Testis (tissue), 3 donors: Measurements from ENCODE around the gene RASSF7. TPM values are rescaled to one million over a fixed set of nuclear protein-coding genes. Genes with fewer than 3 reads are reported as not detected.
"Not testable (repeated sequence)": the region's sequence is repeated elsewhere in the genome, so short reads cannot be mapped to it uniquely, and the experiment has no call there.

Experiments
- DNase-seq: peaks from one replicate; pipeline ENCODE4 v3.0.0-alpha.2; 2019
- H3K27ac ChIP-seq, 2 donors: fragments of 200-600 bp; sonication (generic); one replicate each; pipeline ENCODE4 v1.5.1; 2019
- H3K27me3 ChIP-seq: fragments of 200-600 bp; sonication (generic); one replicate; pipeline ENCODE4 v1.5.1; 2019
- H3K36me3 ChIP-seq: fragments of 200-600 bp; sonication (generic); one replicate; pipeline ENCODE4 v1.5.1; 2017; ENCODE audit warnings: low read depth; ENCODE audit errors: missing control alignments
- H3K4me1 ChIP-seq: fragments of 200-600 bp; sonication (generic); one replicate; pipeline ENCODE4 v1.5.1; 2019
- H3K4me3 ChIP-seq, 2 donors: fragments of 200-600 bp; sonication (generic); one replicate each; pipeline ENCODE4 v1.5.1; 2017 to 2019
- H3K9me3 ChIP-seq: fragments of 200-600 bp; sonication (generic); one replicate; pipeline ENCODE4 v1.5.1; 2017
- CTCF ChIP-seq, 3 experiments: fragments of 450-650 bp in 2 of 3; fragments of 200-600 bp in 1 of 3; sonication (generic) in 1 of 3; IDR thresholded peaks; one replicate each; pipeline ENCODE4 v1.5.1; 2016 to 2019; ENCODE audit warnings: antibody characterized with exemption in 3 of 3, mild to moderate bottlenecking in 2 of 3, moderate library complexity in 1 of 3
- POLR2A ChIP-seq: fragments of 450-650 bp; IDR thresholded peaks from one replicate; pipeline ENCODE4 v1.6.1; 2017; ENCODE audit warnings: antibody characterized with exemption, mild to moderate bottlenecking, moderate library complexity
- WGBS, 2 donors: methylation state at CpG; one replicate each; pipeline ENCODE4 v1.1.5; 2018; 5-methylcytosine and 5-hydroxymethylcytosine counted together
- intact Hi-C: fragments of 100-400 bp; cut with DNase I; formaldehyde crosslinking; loops from one replicate; pipeline ENCODE4 v1.15.1; 2023; ENCODE audit warnings: low total_unique reads
- polyA plus RNA-seq: library from polyadenylated mRNA; stranded (reverse); fragments of 350-450 nt; fragmentation: Illumina TruSeq; extraction: RNeasy Lipid Tissue Mini Kit (QIAGEN cat#74804); gene quantifications from one replicate; pipeline ENCODE4 v1.2.3, GENCODE V29; 2014; ENCODE audit warnings: low read depth, low replicate concordance; ENCODE audit not compliant: insufficient read depth
- total RNA-seq, 2 donors: library from RNA; depleted of rRNA; stranded (reverse); fragments of >200 nt; gene quantifications; one replicate each; pipeline ENCODE4 v1.2.3, GENCODE V29; 2016

RASSF7 gene
- total and polyA plus RNA-seq, 3 donors from 2014 or later, result 13.2 to 35.7 (median 22.0) TPM

GRCh38 chr11:569158-569885 is 8.6 kb downstream of the RASSF7 start:
- H3K27ac ChIP-seq, result peak overlapping the region; percentile 86 to 87
- H3K36me3 ChIP-seq, result no peaks in the 10 kb centered on the region
- TF ChIP-seq POLR2A (no peak), CTCF (IDR thresholded peaks at IDR 0.05) (no peak)
- intact Hi-C loops, result no loop called here
- peak overlapping the region; percentile 61 to 69 for H3K4me3 ChIP-seq
- no peaks in the 10 kb centered on the region for H3K27me3 ChIP-seq
- H3K4me1 ChIP-seq, result peaks cover 23% of the 10 kb centered on the region
- no peaks in the 10 kb centered on the region for H3K9me3 ChIP-seq
- WGBS, 2 donors, result 14 to 20% methylated on average over 23 to 36 of the region's 36 CpGs
- DNase-seq, result no peak

- DNase-seq, result no peak
- H3K36me3 ChIP-seq, result no peaks in the 10 kb centered on the region
- H3K4me1 ChIP-seq, result peaks cover 33% of the 10 kb centered on the region
- no peak overlapping the region for H3K27ac ChIP-seq
- WGBS, 2 donors, result 81 to 93% methylated on average over 3 to 8 of the region's 8 CpGs
- no peaks in the 10 kb centered on the region for H3K27me3 ChIP-seq
- TF ChIP-seq CTCF (IDR thresholded peaks at IDR 0.05) (no peak), POLR2A (no peak)
- no peaks in the 10 kb centered on the region for H3K9me3 ChIP-seq
- intact Hi-C loops, result no loop called here
- H3K4me3 ChIP-seq, result no peak overlapping the region
These were observed 11.0 kb downstream of the RASSF7 start for GRCh38 chr11:571802-572185.

- Histone ChIP-seq H3K36me3 (no peaks in the 10 kb centered on the region), H3K4me1 (peaks cover 39% of the 10 kb centered on the region), H3K4me3 (no peak overlapping the region), H3K27ac (peak overlapping the region; percentile 40 to 48), H3K9me3 (no peaks in the 10 kb centered on the region), H3K27me3 (no peaks in the 10 kb centered on the region)
- WGBS, 2 donors, result 63 to 82% methylated on average over 9 to 16 of the region's 16 CpGs
- intact Hi-C loops, result no loop called here
- no peak for TF ChIP-seq POLR2A
- TF ChIP-seq CTCF (IDR thresholded peaks at IDR 0.05), result no peak
- DNase-seq, result no peak
These were observed 12.5 kb downstream of the RASSF7 start for GRCh38 chr11:573146-573759.

GRCh38 chr11:574031-574570 is 13.3 kb downstream of the RASSF7 start:
- H3K36me3 ChIP-seq, H3K9me3 ChIP-seq, intact Hi-C loops, H3K27me3 ChIP-seq: not testable (repeated sequence)
- Histone ChIP-seq H3K27ac (peak overlapping the region; percentile 8 to 48), H3K4me1 (peaks cover 44% of the 10 kb centered on the region), H3K4me3 (peak overlapping the region in 1 of 2 donors; percentile 83)
- peak; percentile 58 for DNase-seq
- 31 to 36% methylated on average over 14 of the region's 14 CpGs for WGBS, 2 donors

GRCh38 chr11:574632-575312 is 14.0 kb downstream of the RASSF7 start:
- intact Hi-C loops, result no loop called here
- H3K9me3 ChIP-seq, result no peaks in the 10 kb centered on the region
- peak overlapping the region; percentile 75 to 82 for H3K27ac ChIP-seq
- peaks cover 45% of the 10 kb centered on the region for H3K4me1 ChIP-seq
- H3K4me3 ChIP-seq, result peak overlapping the region; percentile 72 to 83
- 9 to 20% methylated on average over 19 to 25 of the region's 25 CpGs for WGBS, 2 donors
- TF ChIP-seq POLR2A (no peak), CTCF (IDR thresholded peaks at IDR 0.05) (no peak)
- no peaks in the 10 kb centered on the region for H3K27me3 ChIP-seq
- no peaks in the 10 kb centered on the region for H3K36me3 ChIP-seq
- peak; percentile 38 for DNase-seq
